ENCODE measurements around the gene MICAL3. TPM values are rescaled to one million over a fixed set of nuclear protein-coding genes. Genes with fewer than 3 reads are reported as not detected.

The MICAL3 gene
- total and polyA plus RNA-seq, 2 donors = 2.7 to 4.0 TPM

- no peak overlapping the region for H3K4me3 ChIP-seq (ENCODE audit: low read length in 2 of 2)
- H3K9me3 ChIP-seq (ENCODE audit: control insufficient read depth in 2 of 2, insufficient read depth in 1 of 2, low read length in 1 of 2) = no peaks in the 10 kb centered on the region
- no peaks in the 10 kb centered on the region for H3K27me3 ChIP-seq (ENCODE audit: control insufficient read depth in 2 of 2, insufficient read depth in 1 of 2, low read length in 1 of 2)
- no peaks in the 10 kb centered on the region for H3K4me1 ChIP-seq (ENCODE audit: control insufficient read depth in 2 of 2, insufficient read depth in 2 of 2, low read length in 2 of 2)
- 92% methylated on average over 7 of the region's 7 CpGs for WGBS
- no peak overlapping the region for H3K27ac ChIP-seq (ENCODE audit: low read depth in 1 of 2, low read length in 1 of 2)
- H3K36me3 ChIP-seq (ENCODE audit: control insufficient read depth in 2 of 2, insufficient read depth in 2 of 2, low read length in 1 of 2) = no peaks in the 10 kb centered on the region
- DNase-seq (ENCODE audit: low read depth in 6 of 9, low spot score in 9 of 9) = no peak
Measured at GRCh38 chr22:17958166-17958565, 66.2 kb downstream of the MICAL3 start.

- no peaks in the 10 kb centered on the region for H3K36me3 ChIP-seq (ENCODE audit: control insufficient read depth in 2 of 2, insufficient read depth in 2 of 2, low read length in 1 of 2)
- no peaks in the 10 kb centered on the region for H3K9me3 ChIP-seq (ENCODE audit: control insufficient read depth in 2 of 2, insufficient read depth in 1 of 2, low read length in 1 of 2)
- H3K4me1 ChIP-seq (ENCODE audit: control insufficient read depth in 2 of 2, insufficient read depth in 2 of 2, low read length in 2 of 2) = peaks cover 0 to 2% of the 10 kb centered on the region in 2 donors
- DNase-seq (ENCODE audit: low read depth in 6 of 9, low spot score in 9 of 9) = no peak
- no peak overlapping the region for H3K27ac ChIP-seq (ENCODE audit: low read depth in 1 of 2, low read length in 1 of 2)
- no peaks in the 10 kb centered on the region for H3K27me3 ChIP-seq (ENCODE audit: control insufficient read depth in 2 of 2, insufficient read depth in 1 of 2, low read length in 1 of 2)
- H3K4me3 ChIP-seq (ENCODE audit: low read length in 2 of 2) = no peak overlapping the region
- 82% methylated on average over 6 of the region's 6 CpGs for WGBS
Measured at GRCh38 chr22:17957693-17958092, 66.7 kb downstream of the MICAL3 start.

- no peak for DNase-seq (ENCODE audit: low read depth in 6 of 9, low spot score in 9 of 9)
- H3K4me1 ChIP-seq (ENCODE audit: control insufficient read depth in 2 of 2, insufficient read depth in 2 of 2, low read length in 2 of 2) = peaks cover 0 to 2% of the 10 kb centered on the region in 2 donors
Measured at GRCh38 chr22:17957204-17957603, 67.2 kb downstream of the MICAL3 start.

DNA sequence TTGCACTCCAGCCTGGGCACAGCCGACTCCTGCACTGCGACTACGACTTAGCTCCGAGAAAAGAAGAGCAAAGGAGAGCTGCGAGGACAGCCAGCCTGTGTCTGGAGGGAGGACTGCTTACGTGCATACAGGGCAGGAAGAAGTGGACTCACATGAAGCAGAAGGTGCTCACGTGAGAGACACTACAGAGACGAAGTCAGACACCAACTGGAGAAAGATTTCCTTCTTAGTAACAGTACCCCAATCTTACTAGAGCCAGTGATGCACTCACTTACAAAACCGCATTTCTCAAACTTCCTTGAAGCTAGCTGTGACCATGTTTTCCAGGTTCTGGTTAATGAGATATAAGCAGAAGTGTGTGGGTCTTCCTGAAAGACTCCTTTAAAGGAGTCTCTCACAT, 67.7 kb downstream of the MICAL3 start:
- no peak overlapping the region for H3K27ac ChIP-seq (ENCODE audit: low read depth in 1 of 2, low read length in 1 of 2)
- no peak overlapping the region for H3K4me3 ChIP-seq (ENCODE audit: low read length in 2 of 2)
- H3K36me3 ChIP-seq (ENCODE audit: control insufficient read depth in 2 of 2, insufficient read depth in 2 of 2, low read length in 1 of 2) = no peaks in the 10 kb centered on the region
- H3K27me3 ChIP-seq (ENCODE audit: control insufficient read depth in 2 of 2, insufficient read depth in 1 of 2, low read length in 1 of 2) = no peaks in the 10 kb centered on the region
- no peaks in the 10 kb centered on the region for H3K9me3 ChIP-seq (ENCODE audit: control insufficient read depth in 2 of 2, insufficient read depth in 1 of 2, low read length in 1 of 2)
- peaks cover 0 to 2% of the 10 kb centered on the region in 2 donors for H3K4me1 ChIP-seq (ENCODE audit: control insufficient read depth in 2 of 2, insufficient read depth in 2 of 2, low read length in 2 of 2)
- WGBS = 98% methylated on average over 9 of the region's 9 CpGs
- DNase-seq (ENCODE audit: low read depth in 6 of 9, low spot score in 9 of 9) = no peak

More at GRCh38 chr22:17957204-17957603, 67.2 kb downstream of the MICAL3 start:
- no peak overlapping the region for H3K27ac ChIP-seq (ENCODE audit: low read depth in 1 of 2, low read length in 1 of 2)
- H3K36me3 ChIP-seq (ENCODE audit: control insufficient read depth in 2 of 2, insufficient read depth in 2 of 2, low read length in 1 of 2) = no peaks in the 10 kb centered on the region
- H3K27me3 ChIP-seq (ENCODE audit: control insufficient read depth in 2 of 2, insufficient read depth in 1 of 2, low read length in 1 of 2) = no peaks in the 10 kb centered on the region
- WGBS = 92% methylated on average over 7 of the region's 7 CpGs
- H3K9me3 ChIP-seq (ENCODE audit: control insufficient read depth in 2 of 2, insufficient read depth in 1 of 2, low read length in 1 of 2) = no peaks in the 10 kb centered on the region
- H3K4me3 ChIP-seq (ENCODE audit: low read length in 2 of 2) = no peak overlapping the region

GRCh38 chr22:17955590-17956379, 68.6 kb downstream of the MICAL3 start:
- Histone ChIP-seq H3K27me3 (ENCODE audit: control insufficient read depth in 2 of 2, insufficient read depth in 1 of 2, low read length in 1 of 2) (no peaks in the 10 kb centered on the region), H3K4me3 (ENCODE audit: low read length in 2 of 2) (no peak overlapping the region), H3K4me1 (ENCODE audit: control insufficient read depth in 2 of 2, insufficient read depth in 2 of 2, low read length in 2 of 2) (peaks cover 0 to 2% of the 10 kb centered on the region in 2 donors), H3K36me3 (ENCODE audit: control insufficient read depth in 2 of 2, insufficient read depth in 2 of 2, low read length in 1 of 2) (no peaks in the 10 kb centered on the region), H3K9me3 (ENCODE audit: control insufficient read depth in 2 of 2, insufficient read depth in 1 of 2, low read length in 1 of 2) (no peaks in the 10 kb centered on the region), H3K27ac (ENCODE audit: low read depth in 1 of 2, low read length in 1 of 2) (no peak overlapping the region)
- WGBS = 87% methylated on average over 8 of the region's 8 CpGs
- no peak for DNase-seq (ENCODE audit: low read depth in 6 of 9, low spot score in 9 of 9)

GRCh38 chr22:17954860-17955587, 69.3 kb downstream of the MICAL3 start:
- H3K27me3 ChIP-seq (ENCODE audit: control insufficient read depth in 2 of 2, insufficient read depth in 1 of 2, low read length in 1 of 2) = no peaks in the 10 kb centered on the region
- H3K4me1 ChIP-seq (ENCODE audit: control insufficient read depth in 2 of 2, insufficient read depth in 2 of 2, low read length in 2 of 2) = peaks cover 0 to 2% of the 10 kb centered on the region in 2 donors
- WGBS = 97% methylated on average over 8 of the region's 8 CpGs
- no peaks in the 10 kb centered on the region for H3K36me3 ChIP-seq (ENCODE audit: control insufficient read depth in 2 of 2, insufficient read depth in 2 of 2, low read length in 1 of 2)
- H3K9me3 ChIP-seq (ENCODE audit: control insufficient read depth in 2 of 2, insufficient read depth in 1 of 2, low read length in 1 of 2) = no peaks in the 10 kb centered on the region
- H3K27ac ChIP-seq (ENCODE audit: low read depth in 1 of 2, low read length in 1 of 2) = no peak overlapping the region
- H3K4me3 ChIP-seq (ENCODE audit: low read length in 2 of 2) = no peak overlapping the region
- DNase-seq (ENCODE audit: low read depth in 6 of 9, low spot score in 9 of 9) = no peak

- Histone ChIP-seq H3K4me1 (ENCODE audit: control insufficient read depth in 2 of 2, insufficient read depth in 2 of 2, low read length in 2 of 2) (peaks cover under 1 to 2% of the 10 kb centered on the region in 2 donors), H3K36me3 (ENCODE audit: control insufficient read depth in 2 of 2, insufficient read depth in 2 of 2, low read length in 1 of 2) (no peaks in the 10 kb centered on the region), H3K27ac (ENCODE audit: low read depth in 1 of 2, low read length in 1 of 2) (no peak overlapping the region), H3K4me3 (ENCODE audit: low read length in 2 of 2) (no peak overlapping the region), H3K27me3 (ENCODE audit: control insufficient read depth in 2 of 2, insufficient read depth in 1 of 2, low read length in 1 of 2) (no peaks in the 10 kb centered on the region), H3K9me3 (ENCODE audit: control insufficient read depth in 2 of 2, insufficient read depth in 1 of 2, low read length in 1 of 2) (no peaks in the 10 kb centered on the region)
- DNase-seq (ENCODE audit: low read depth in 6 of 9, low spot score in 9 of 9) = no peak
- 99% methylated on average over 10 of the region's 10 CpGs for WGBS
Measured at GRCh38 chr22:17954200-17954859, 70.0 kb downstream of the MICAL3 start.

DNA sequence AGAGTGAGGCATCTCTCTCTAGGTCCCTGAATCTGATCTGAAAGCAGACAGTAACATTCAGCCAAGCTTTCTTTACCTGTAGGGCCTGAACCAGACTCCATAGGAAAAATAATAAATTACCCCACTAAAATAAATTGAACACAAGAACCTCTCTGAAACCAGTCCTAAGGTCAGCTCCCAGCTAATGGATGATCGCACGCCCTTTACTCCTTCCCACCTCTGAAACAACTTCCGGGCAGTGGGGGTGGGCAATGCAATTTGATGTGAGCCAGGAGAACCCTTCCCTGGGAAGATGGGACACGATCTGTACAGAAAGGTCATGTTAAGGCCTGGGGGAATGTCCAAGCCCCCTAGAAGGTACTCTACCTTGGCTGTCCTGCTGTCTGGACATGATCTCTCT, 71.2 kb downstream of the MICAL3 start:
- Histone ChIP-seq H3K9me3 (ENCODE audit: control insufficient read depth in 2 of 2, insufficient read depth in 1 of 2, low read length in 1 of 2) (no peaks in the 10 kb centered on the region), H3K27me3 (ENCODE audit: control insufficient read depth in 2 of 2, insufficient read depth in 1 of 2, low read length in 1 of 2) (no peaks in the 10 kb centered on the region), H3K4me1 (ENCODE audit: control insufficient read depth in 2 of 2, insufficient read depth in 2 of 2, low read length in 2 of 2) (peaks cover 2% of the 10 kb centered on the region in 2 donors), H3K36me3 (ENCODE audit: control insufficient read depth in 2 of 2, insufficient read depth in 2 of 2, low read length in 1 of 2) (no peaks in the 10 kb centered on the region), H3K4me3 (ENCODE audit: low read length in 2 of 2) (no peak overlapping the region), H3K27ac (ENCODE audit: low read depth in 1 of 2, low read length in 1 of 2) (no peak overlapping the region)
- no peak for DNase-seq (ENCODE audit: low read depth in 6 of 9, low spot score in 9 of 9)
- WGBS = 98% methylated on average over 4 of the region's 4 CpGs

- no peak overlapping the region for H3K27ac ChIP-seq (ENCODE audit: low read depth in 1 of 2, low read length in 1 of 2)
- H3K9me3 ChIP-seq (ENCODE audit: control insufficient read depth in 2 of 2, insufficient read depth in 1 of 2, low read length in 1 of 2) = no peaks in the 10 kb centered on the region
- H3K27me3 ChIP-seq (ENCODE audit: control insufficient read depth in 2 of 2, insufficient read depth in 1 of 2, low read length in 1 of 2) = no peaks in the 10 kb centered on the region
- no peak for DNase-seq (ENCODE audit: low read depth in 6 of 9, low spot score in 9 of 9)
- H3K36me3 ChIP-seq (ENCODE audit: control insufficient read depth in 2 of 2, insufficient read depth in 2 of 2, low read length in 1 of 2) = no peaks in the 10 kb centered on the region
- 96% methylated on average over 9 of the region's 9 CpGs for WGBS
- H3K4me1 ChIP-seq (ENCODE audit: control insufficient read depth in 2 of 2, insufficient read depth in 2 of 2, low read length in 2 of 2) = peaks cover 2% of the 10 kb centered on the region in 2 donors
- H3K4me3 ChIP-seq (ENCODE audit: low read length in 2 of 2) = no peak overlapping the region
Measured at GRCh38 chr22:17952273-17952801, 72.0 kb downstream of the MICAL3 start.
